ENCODE data around the gene JAKMIP2.

DNA sequence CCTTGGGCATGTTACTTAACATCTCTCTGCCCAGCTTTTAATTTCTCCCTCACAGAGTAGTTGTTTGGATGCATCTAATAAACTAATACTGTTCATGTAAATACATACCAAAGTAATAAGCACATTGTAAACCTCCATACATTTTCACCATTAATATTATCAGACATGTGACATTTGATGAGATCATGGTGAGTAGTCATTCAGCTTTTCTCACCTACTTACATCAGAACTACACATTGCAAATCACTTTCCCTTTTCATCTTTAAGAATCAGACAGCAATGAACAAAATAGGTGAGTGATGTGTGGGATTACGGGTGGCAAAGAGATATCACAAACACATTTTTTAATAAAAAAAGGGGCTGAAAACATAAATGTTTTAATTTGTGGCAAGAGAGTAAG, 89.3 kb downstream of the JAKMIP2 start:
- no peak for TF ChIP-seq POLR2AphosphoS5 (IDR thresholded peaks at IDR 0.05; ENCODE audit: low read depth, low read length)
- TF ChIP-seq, protein P1, sequence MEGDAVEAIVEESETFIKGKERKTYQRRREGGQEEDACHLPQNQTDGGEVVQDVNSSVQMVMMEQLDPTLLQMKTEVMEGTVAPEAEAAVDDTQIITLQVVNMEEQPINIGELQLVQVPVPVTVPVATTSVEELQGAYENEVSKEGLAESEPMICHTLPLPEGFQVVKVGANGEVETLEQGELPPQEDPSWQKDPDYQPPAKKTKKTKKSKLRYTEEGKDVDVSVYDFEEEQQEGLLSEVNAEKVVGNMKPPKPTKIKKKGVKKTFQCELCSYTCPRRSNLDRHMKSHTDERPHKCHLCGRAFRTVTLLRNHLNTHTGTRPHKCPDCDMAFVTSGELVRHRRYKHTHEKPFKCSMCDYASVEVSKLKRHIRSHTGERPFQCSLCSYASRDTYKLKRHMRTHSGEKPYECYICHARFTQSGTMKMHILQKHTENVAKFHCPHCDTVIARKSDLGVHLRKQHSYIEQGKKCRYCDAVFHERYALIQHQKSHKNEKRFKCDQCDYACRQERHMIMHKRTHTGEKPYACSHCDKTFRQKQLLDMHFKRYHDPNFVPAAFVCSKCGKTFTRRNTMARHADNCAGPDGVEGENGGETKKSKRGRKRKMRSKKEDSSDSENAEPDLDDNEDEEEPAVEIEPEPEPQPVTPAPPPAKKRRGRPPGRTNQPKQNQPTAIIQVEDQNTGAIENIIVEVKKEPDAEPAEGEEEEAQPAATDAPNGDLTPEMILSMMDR (IDR thresholded peaks at IDR 0.05): no peak
- TF ChIP-seq, protein P2, sequence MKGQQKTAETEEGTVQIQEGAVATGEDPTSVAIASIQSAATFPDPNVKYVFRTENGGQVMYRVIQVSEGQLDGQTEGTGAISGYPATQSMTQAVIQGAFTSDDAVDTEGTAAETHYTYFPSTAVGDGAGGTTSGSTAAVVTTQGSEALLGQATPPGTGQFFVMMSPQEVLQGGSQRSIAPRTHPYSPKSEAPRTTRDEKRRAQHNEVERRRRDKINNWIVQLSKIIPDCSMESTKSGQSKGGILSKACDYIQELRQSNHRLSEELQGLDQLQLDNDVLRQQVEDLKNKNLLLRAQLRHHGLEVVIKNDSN (IDR thresholded peaks at IDR 0.05; ENCODE audit: borderline replicate concordance, low read depth): no peak
- TF ChIP-seq MXI1 (IDR thresholded peaks at IDR 0.05; ENCODE audit: low read depth, low read length): no peak
- no peak for TF ChIP-seq RAD21 (IDR thresholded peaks at IDR 0.05; ENCODE audit: low read length)
- TF ChIP-seq EP300 (IDR thresholded peaks at IDR 0.05; ENCODE audit: borderline replicate concordance in 1 of 2, low read depth in 1 of 2, low read length in 1 of 2): no peak
- TF ChIP-seq EZH2phosphoT487 (IDR thresholded peaks at IDR 0.05; ENCODE audit: borderline replicate concordance, low read depth): no peak
- TF ChIP-seq CHD2 (IDR thresholded peaks at IDR 0.05; ENCODE audit: low read length, partially characterized antibody): no peak
